ENCODE results near the gene MIGA2. TPM values are rescaled to one million over a fixed set of nuclear protein-coding genes. Genes with fewer than 3 reads are reported as not detected.

MIGA2 gene
- total and polyA plus RNA-seq, 9 of the 15 experiments (the other 6 are each of a cell fraction or from before 2014, with no cell fraction given): 0.15 to 54.1 (median 18.0) TPM

- H3K4me2 ChIP-seq (ENCODE audit: insufficient read depth, low read length): peak overlapping the region; percentile 69
- H3K27me3 ChIP-seq (ENCODE audit: control insufficient read depth in 2 of 2, insufficient read depth in 2 of 2, low read length in 2 of 2): no peaks in the 10 kb centered on the region
- intact Hi-C loops (cut with micrococcal nuclease) (loop anchor here (1.0 kb wide), 1 partner anchor 34 kb away; the partner anchor contains the start of gene MIGA2), in situ Hi-C loops (cut with MboI) (no loop called here)
- H4K20me1 ChIP-seq (replicated peaks; ENCODE audit: control insufficient read depth, insufficient read depth, low read length): no peaks in the 10 kb centered on the region
- peak overlapping the region; percentile 14 for H2AFZ ChIP-seq (ENCODE audit: low read depth, low read length)
- peaks cover 16% of the 10 kb centered on the region; the same call in 2 of the 3 replicates for H3K79me2 ChIP-seq (ENCODE audit: control insufficient read depth, insufficient read depth, low read length)
- peaks cover 5% of the 10 kb centered on the region for H3K9me1 ChIP-seq (ENCODE audit: control insufficient read depth, insufficient read depth, low read length)
- peak overlapping the region; percentile 92 for H3K27ac ChIP-seq (ENCODE audit: extremely low read depth, low read depth, low read length)
- ChIA-PET POLR2A (interaction anchor here (0.5 to 1.3 kb wide), 5 partner anchors 11 to 425 kb away, joined by 3 to 7 read pairs (median 3); partner anchors contain the start of gene DOLPP1), CTCF (ENCODE audit: low intra/inter-chr PET ratio) (no interaction called here)
- DNase-seq (ENCODE audit: extremely low read depth in 1 of 4, low spot score in 3 of 4): no peak
- H3K4me1 ChIP-seq (replicated peaks in 1 of 2; ENCODE audit: control insufficient read depth in 2 of 2, insufficient read depth in 2 of 2, low read length in 2 of 2): peaks cover 44 to 54% of the 10 kb centered on the region in 2 experiments
- no peak for ATAC-seq
- no TSS peak for BruUV-seq (replicated peaks)
- H3K36me3 ChIP-seq (ENCODE audit: control insufficient read depth, insufficient read depth, low read length): peaks cover 60% of the 10 kb centered on the region
- no peak overlapping the region for H3K4me3 ChIP-seq
- peak overlapping the region; percentile 75 to 86 for H3K9ac ChIP-seq (ENCODE audit: insufficient read depth in 1 of 2, low read depth in 2 of 2, low read length in 2 of 2)
- 86% methylated on average over 19 of the region's 26 CpGs for WGBS (ENCODE audit: insufficient coverage, low coverage, missing lambda C conversion rate)
- no peak for FAIRE-seq
- no peaks in the 10 kb centered on the region for H3K9me3 ChIP-seq (replicated peaks; ENCODE audit: control insufficient read depth, insufficient read depth, low read depth, low read length)
- TF ChIP-seq ZNF165 (CRISPR knock-in tag; IDR thresholded peaks at IDR 0.05; ENCODE audit: borderline replicate concordance) (0 out of 2 replicates have a peak, but pooled peaks have one; percentile 10), ZNF263 (CRISPR knock-in tag; IDR thresholded peaks at IDR 0.05; ENCODE audit: borderline replicate concordance) (peak; percentile 28; the same call in 1 of the 2 replicates), GTF3C2 (IDR thresholded peaks at IDR 0.05; ENCODE audit: borderline replicate concordance, extremely low read depth, insufficient read length) (no peak), FOXA3 (CRISPR knock-in tag; conservative IDR thresholded peaks at IDR 0.05 in 1 of 2, IDR thresholded peaks at IDR 0.05 in 1 of 2) (no peak; a peak in 1 of 4 replicates), PTTG1 (tag; IDR thresholded peaks at IDR 0.05; ENCODE audit: low read depth) (no peak), NR4A1 (CRISPR knock-in tag; IDR thresholded peaks at IDR 0.05) (no peak), NR4A1 (tag; IDR thresholded peaks at IDR 0.05) (0 out of 2 replicates have a peak, but pooled peaks have one; percentile 5), POLR2A (conservative IDR thresholded peaks at IDR 0.05) (0 out of 2 replicates have a peak, but pooled peaks have one; percentile 12), WHSC1 (IDR thresholded peaks at IDR 0.05; ENCODE audit: low read length) (peak; percentile 39)
- TF ChIP-seq, protein P1, sequence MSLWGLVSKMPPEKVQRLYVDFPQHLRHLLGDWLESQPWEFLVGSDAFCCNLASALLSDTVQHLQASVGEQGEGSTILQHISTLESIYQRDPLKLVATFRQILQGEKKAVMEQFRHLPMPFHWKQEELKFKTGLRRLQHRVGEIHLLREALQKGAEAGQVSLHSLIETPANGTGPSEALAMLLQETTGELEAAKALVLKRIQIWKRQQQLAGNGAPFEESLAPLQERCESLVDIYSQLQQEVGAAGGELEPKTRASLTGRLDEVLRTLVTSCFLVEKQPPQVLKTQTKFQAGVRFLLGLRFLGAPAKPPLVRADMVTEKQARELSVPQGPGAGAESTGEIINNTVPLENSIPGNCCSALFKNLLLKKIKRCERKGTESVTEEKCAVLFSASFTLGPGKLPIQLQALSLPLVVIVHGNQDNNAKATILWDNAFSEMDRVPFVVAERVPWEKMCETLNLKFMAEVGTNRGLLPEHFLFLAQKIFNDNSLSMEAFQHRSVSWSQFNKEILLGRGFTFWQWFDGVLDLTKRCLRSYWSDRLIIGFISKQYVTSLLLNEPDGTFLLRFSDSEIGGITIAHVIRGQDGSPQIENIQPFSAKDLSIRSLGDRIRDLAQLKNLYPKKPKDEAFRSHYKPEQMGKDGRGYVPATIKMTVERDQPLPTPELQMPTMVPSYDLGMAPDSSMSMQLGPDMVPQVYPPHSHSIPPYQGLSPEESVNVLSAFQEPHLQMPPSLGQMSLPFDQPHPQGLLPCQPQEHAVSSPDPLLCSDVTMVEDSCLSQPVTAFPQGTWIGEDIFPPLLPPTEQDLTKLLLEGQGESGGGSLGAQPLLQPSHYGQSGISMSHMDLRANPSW (CRISPR knock-in tag; IDR thresholded peaks at IDR 0.05): 0 out of 2 replicates have a peak, but pooled peaks have one; percentile 32
- TF ChIP-seq, protein P2, sequence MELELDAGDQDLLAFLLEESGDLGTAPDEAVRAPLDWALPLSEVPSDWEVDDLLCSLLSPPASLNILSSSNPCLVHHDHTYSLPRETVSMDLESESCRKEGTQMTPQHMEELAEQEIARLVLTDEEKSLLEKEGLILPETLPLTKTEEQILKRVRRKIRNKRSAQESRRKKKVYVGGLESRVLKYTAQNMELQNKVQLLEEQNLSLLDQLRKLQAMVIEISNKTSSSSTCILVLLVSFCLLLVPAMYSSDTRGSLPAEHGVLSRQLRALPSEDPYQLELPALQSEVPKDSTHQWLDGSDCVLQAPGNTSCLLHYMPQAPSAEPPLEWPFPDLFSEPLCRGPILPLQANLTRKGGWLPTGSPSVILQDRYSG (tag; conservative IDR thresholded peaks at IDR 0.05; ENCODE audit: low read depth): 0 out of 2 replicates have a peak, but pooled peaks have one; percentile 12
- TF ChIP-seq, protein P3, sequence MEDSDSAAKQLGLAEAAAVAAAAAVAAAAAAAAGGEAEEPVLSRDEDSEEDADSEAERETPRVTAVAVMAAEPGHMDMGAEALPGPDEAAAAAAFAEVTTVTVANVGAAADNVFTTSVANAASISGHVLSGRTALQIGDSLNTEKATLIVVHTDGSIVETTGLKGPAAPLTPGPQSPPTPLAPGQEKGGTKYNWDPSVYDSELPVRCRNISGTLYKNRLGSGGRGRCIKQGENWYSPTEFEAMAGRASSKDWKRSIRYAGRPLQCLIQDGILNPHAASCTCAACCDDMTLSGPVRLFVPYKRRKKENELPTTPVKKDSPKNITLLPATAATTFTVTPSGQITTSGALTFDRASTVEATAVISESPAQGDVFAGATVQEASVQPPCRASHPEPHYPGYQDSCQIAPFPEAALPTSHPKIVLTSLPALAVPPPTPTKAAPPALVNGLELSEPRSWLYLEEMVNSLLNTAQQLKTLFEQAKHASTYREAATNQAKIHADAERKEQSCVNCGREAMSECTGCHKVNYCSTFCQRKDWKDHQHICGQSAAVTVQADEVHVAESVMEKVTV (CRISPR knock-in tag; IDR thresholded peaks at IDR 0.05): no peak
Observed at GRCh38 chr9:129069862-129070641, 33.6 kb downstream of the MIGA2 start.
